GM21360 (cell line): ENCODE results near the gene TBC1D4.
"Not testable (repeated sequence)": the region's sequence is repeated elsewhere in the genome, so short reads cannot be mapped to it uniquely, and the experiment has no call there.

Source experiments
- ATAC-seq: cut with Tn5 transposase; IDR thresholded peaks from one replicate; pipeline ENCODE4 v1.9.1; 2021; ENCODE audit warnings: mild to moderate bottlenecking, moderate library complexity; ENCODE audit not compliant: unreplicated experiment

Gene TBC1D4

GRCh38 chr13:75329723-75330122, 152.2 kb downstream of the TBC1D4 start:
- ATAC-seq = no peak

- ATAC-seq = no peak
Observed at GRCh38 chr13:75329097-75329496, 152.9 kb downstream of the TBC1D4 start.

- no peak for ATAC-seq
Observed at GRCh38 chr13:75327135-75327510, 154.8 kb downstream of the TBC1D4 start.

GRCh38 chr13:75326173-75327134, 155.5 kb downstream of the TBC1D4 start:
- peak; percentile 93 for ATAC-seq

- no peak for ATAC-seq
Observed at GRCh38 chr13:75325711-75326110, 156.3 kb downstream of the TBC1D4 start.

GRCh38 chr13:75324413-75324940, 157.5 kb downstream of the TBC1D4 start:
- no peak for ATAC-seq

GRCh38 chr13:75321084-75321483, 160.9 kb downstream of the TBC1D4 start:
- no peak for ATAC-seq

- ATAC-seq = no peak
Observed at GRCh38 chr13:75319254-75319653, 162.7 kb downstream of the TBC1D4 start.

- ATAC-seq = no peak
Observed at GRCh38 chr13:75318138-75318833, 163.7 kb downstream of the TBC1D4 start.

- no peak for ATAC-seq
Observed at GRCh38 chr13:75316427-75316826, 165.5 kb downstream of the TBC1D4 start.

- no peak for ATAC-seq
Observed at GRCh38 chr13:75312884-75313520, 169.0 kb downstream of the TBC1D4 start.

- ATAC-seq = no peak
Observed at GRCh38 chr13:75309981-75310580, 171.9 kb downstream of the TBC1D4 start.

GRCh38 chr13:75308222-75308621, 173.7 kb downstream of the TBC1D4 start:
- peak; percentile 46 for ATAC-seq

- ATAC-seq = no peak
Observed at GRCh38 chr13:75307370-75307949, 174.5 kb downstream of the TBC1D4 start.

- ATAC-seq = not testable (repeated sequence)
Observed at GRCh38 chr13:75306967-75307366, 175.0 kb downstream of the TBC1D4 start.

- no peak for ATAC-seq
Observed at GRCh38 chr13:75305059-75305458, 176.9 kb downstream of the TBC1D4 start.

- no peak for ATAC-seq
Observed at GRCh38 chr13:75303263-75303662, 178.7 kb downstream of the TBC1D4 start.

GRCh38 chr13:75302071-75302698, 179.8 kb downstream of the TBC1D4 start:
- no peak for ATAC-seq

GRCh38 chr13:75299913-75300862, 181.8 kb downstream of the TBC1D4 start:
- peak; percentile 65 for ATAC-seq
